ENCODE measurements around the gene TMC7. TPM values are rescaled to one million over a fixed set of nuclear protein-coding genes. Genes with fewer than 3 reads are reported as not detected.

The TMC7 gene
- total and polyA plus RNA-seq, 2 of the 13 experiments (the other 11 are each of a cell fraction or from before 2014, with no cell fraction given), result 1.2 to 5.1 TPM

GRCh38 chr16:19093631-19094541, 110.2 kb downstream of the TMC7 start (continued):
- TF ChIP-seq ZBTB37 (CRISPR knock-in tag; IDR thresholded peaks at IDR 0.05) (no peak), ZNF598 (CRISPR knock-in tag; IDR thresholded peaks at IDR 0.05; ENCODE audit: borderline replicate concordance) (0 out of 2 replicates have a peak, but pooled peaks have one; percentile 17), ZNF512B (CRISPR knock-in tag; IDR thresholded peaks at IDR 0.05; ENCODE audit: borderline replicate concordance) (no peak; the same call in 1 of the 2 replicates), SRF (IDR thresholded peaks at IDR 0.05; ENCODE audit: low read depth, low read length) (peak; percentile 47; the same call in 1 of the 2 replicates), RNF219 (CRISPR knock-in tag; IDR thresholded peaks at IDR 0.05) (0 out of 2 replicates have a peak, but pooled peaks have one; percentile 73), PPARG (CRISPR knock-in tag; conservative IDR thresholded peaks at IDR 0.05) (peak; percentile 85), NFAT5 (CRISPR knock-in tag; IDR thresholded peaks at IDR 0.05) (0 out of 2 replicates have a peak, but pooled peaks have one; percentile 43), SYNCRIP (IDR thresholded peaks at IDR 0.05; ENCODE audit: insufficient read depth, low read depth, low read length) (no peak), BHLHE40 (IDR thresholded peaks at IDR 0.05; ENCODE audit: low read length) (no peak), SALL1 (CRISPR knock-in tag; IDR thresholded peaks at IDR 0.05) (peak; percentile 60), ZEB1 (IDR thresholded peaks at IDR 0.05; ENCODE audit: insufficient replicate concordance, low read depth) (peak; percentile 73), ZNF530 (CRISPR knock-in tag; IDR thresholded peaks at IDR 0.05; ENCODE audit: low read depth) (no peak)
- TF ChIP-seq, protein P1, sequence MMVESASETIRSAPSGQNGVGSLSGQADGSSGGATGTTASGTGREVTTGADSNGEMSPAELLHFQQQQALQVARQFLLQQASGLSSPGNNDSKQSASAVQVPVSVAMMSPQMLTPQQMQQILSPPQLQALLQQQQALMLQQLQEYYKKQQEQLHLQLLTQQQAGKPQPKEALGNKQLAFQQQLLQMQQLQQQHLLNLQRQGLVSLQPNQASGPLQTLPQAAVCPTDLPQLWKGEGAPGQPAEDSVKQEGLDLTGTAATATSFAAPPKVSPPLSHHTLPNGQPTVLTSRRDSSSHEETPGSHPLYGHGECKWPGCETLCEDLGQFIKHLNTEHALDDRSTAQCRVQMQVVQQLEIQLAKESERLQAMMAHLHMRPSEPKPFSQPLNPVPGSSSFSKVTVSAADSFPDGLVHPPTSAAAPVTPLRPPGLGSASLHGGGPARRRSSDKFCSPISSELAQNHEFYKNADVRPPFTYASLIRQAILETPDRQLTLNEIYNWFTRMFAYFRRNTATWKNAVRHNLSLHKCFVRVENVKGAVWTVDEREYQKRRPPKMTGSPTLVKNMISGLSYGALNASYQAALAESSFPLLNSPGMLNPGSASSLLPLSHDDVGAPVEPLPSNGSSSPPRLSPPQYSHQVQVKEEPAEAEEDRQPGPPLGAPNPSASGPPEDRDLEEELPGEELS (CRISPR knock-in tag; IDR thresholded peaks at IDR 0.05), result peak; percentile 26; the same call in 1 of the 2 replicates
